Neutrophil (primary cell): ENCODE results near the gene CNNM4.

Experiments
- H3K27ac ChIP-seq: fragments of 200-600 bp; sonication (generic); 2 replicates; pipeline ENCODE4 v1.5.1; 2016; ENCODE audit warnings: mild to moderate bottlenecking, moderate library complexity
- H3K27me3 ChIP-seq: fragments of 200-600 bp; sonication (generic); 2 replicates; pipeline ENCODE4 v1.6.0; 2016; ENCODE audit warnings: mild to moderate bottlenecking
- H3K36me3 ChIP-seq: fragments of 200-600 bp; sonication (generic); 2 replicates; pipeline ENCODE4 v1.5.1; 2017
- H3K4me1 ChIP-seq, 2 experiments: fragments of 200-600 bp in 1 of 2; sonication (generic) in 1 of 2; 1 replicate in 1 of 2; 2 replicates in 1 of 2; pipeline versions ENCODE4 v1.5.1 to v1.6.1; 2013 to 2016; ENCODE audit warnings: low read depth in 1 of 2, low read length in 1 of 2, mild to moderate bottlenecking in 1 of 2, moderate library complexity in 1 of 2; ENCODE audit not compliant: control insufficient read depth in 1 of 2, insufficient read depth in 1 of 2
- H3K4me3 ChIP-seq, 2 experiments: fragments of 200-600 bp in 1 of 2; sonication (generic) in 1 of 2; 1 replicate in 1 of 2; 2 replicates in 1 of 2; pipeline ENCODE4 v1.5.1; 2013 to 2016; ENCODE audit warnings: low read depth in 1 of 2, low read length in 1 of 2, mild to moderate bottlenecking in 1 of 2, moderate library complexity in 1 of 2
- H3K9me3 ChIP-seq: fragments of 200-600 bp; sonication (generic); 2 replicates; pipeline ENCODE4 v1.5.1; 2016
- CTCF ChIP-seq: fragments of 200-600 bp; sonication (generic); IDR thresholded peaks from 2 replicates; pipeline ENCODE4 v1.5.1; 2016; ENCODE audit warnings: antibody characterized with exemption

CNNM4 gene

GRCh38 chr2:96751800-96752199, 8.9 kb upstream of the CNNM4 start:
- Histone ChIP-seq H3K4me3 (no peak overlapping the region), H3K27ac (no peak overlapping the region), H3K36me3 (no peaks in the 10 kb centered on the region), H3K27me3 (no peaks in the 10 kb centered on the region), H3K9me3 (no peaks in the 10 kb centered on the region), H3K4me1 (peaks cover 19 to 23% of the 10 kb centered on the region in 2 experiments)
- TF ChIP-seq CTCF, result no peak

GRCh38 chr2:96753661-96754282, 6.9 kb upstream of the CNNM4 start:
- H3K36me3 ChIP-seq, result no peaks in the 10 kb centered on the region
- no peaks in the 10 kb centered on the region for H3K27me3 ChIP-seq
- no peaks in the 10 kb centered on the region for H3K9me3 ChIP-seq
- peaks cover 14 to 15% of the 10 kb centered on the region in 2 experiments for H3K4me1 ChIP-seq
- no peak overlapping the region for H3K4me3 ChIP-seq
- TF ChIP-seq CTCF, result no peak
- H3K27ac ChIP-seq, result no peak overlapping the region

- peaks cover 16 to 19% of the 10 kb centered on the region in 2 experiments for H3K4me1 ChIP-seq
- H3K4me3 ChIP-seq, result no peak overlapping the region
- no peaks in the 10 kb centered on the region for H3K27me3 ChIP-seq
- H3K36me3 ChIP-seq, result no peaks in the 10 kb centered on the region
- no peaks in the 10 kb centered on the region for H3K9me3 ChIP-seq
- H3K27ac ChIP-seq, result no peak overlapping the region
- no peak for TF ChIP-seq CTCF
Observed at GRCh38 chr2:96754317-96754716, 6.4 kb upstream of the CNNM4 start.

- no peak for TF ChIP-seq CTCF
- Histone ChIP-seq H3K27ac (no peak overlapping the region), H3K9me3 (no peaks in the 10 kb centered on the region), H3K36me3 (no peaks in the 10 kb centered on the region), H3K4me3 (no peak overlapping the region), H3K27me3 (peaks cover 6% of the 10 kb centered on the region), H3K4me1 (peaks cover 31 to 40% of the 10 kb centered on the region in 2 experiments)
Observed at GRCh38 chr2:96756788-96757476, 3.8 kb upstream of the CNNM4 start.

- Histone ChIP-seq H3K9me3 (no peaks in the 10 kb centered on the region), H3K4me3 (no peak overlapping the region), H3K4me1 (peaks cover 31 to 45% of the 10 kb centered on the region in 2 experiments), H3K27ac (no peak overlapping the region), H3K36me3 (no peaks in the 10 kb centered on the region), H3K27me3 (peaks cover 11% of the 10 kb centered on the region)
- no peak for TF ChIP-seq CTCF
Observed at GRCh38 chr2:96757477-96757860, 3.2 kb upstream of the CNNM4 start.
